Psoas muscle (tissue), 8 donors: Measurements from ENCODE around the gene KLF1. TPM values are rescaled to one million over a fixed set of nuclear protein-coding genes. Genes with fewer than 3 reads are reported as not detected.
"Not testable (repeated sequence)": the region's sequence is repeated elsewhere in the genome, so short reads cannot be mapped to it uniquely, and the experiment has no call there.

Source experiments
- ATAC-seq, 4 donors: fragments of 200-7000 bp; cut with Tn5 transposase; one replicate each; pipeline ENCODE4 v1.9.1; 2020; ENCODE audit warnings: moderate library complexity in 3 of 4, mild to moderate bottlenecking in 2 of 4
- DNase-seq, 2 donors: peaks; one replicate each; pipeline ENCODE4 v3.0.0-alpha.2; 2020
- H3K27ac ChIP-seq: fragments of 200-600 bp; one replicate; pipeline ENCODE4 v1.8.0; 2022
- H3K27me3 ChIP-seq, 3 donors: fragments of 200-600 bp in 1 of 3; one replicate each; pipeline versions ENCODE4 v1.6.1 to v1.8.0; 2013 to 2022; ENCODE audit warnings: low read length in 2 of 3, mild to moderate bottlenecking in 2 of 3, moderate library complexity in 1 of 3; ENCODE audit not compliant: insufficient read depth in 3 of 3
- H3K36me3 ChIP-seq, 2 donors: fragments of 200-600 bp in 1 of 2; one replicate each; pipeline versions ENCODE4 v1.6.1 to v1.8.0; 2013 to 2022; ENCODE audit warnings: low read depth in 1 of 2, mild to moderate bottlenecking in 1 of 2, moderate library complexity in 1 of 2; ENCODE audit not compliant: insufficient read depth in 1 of 2
- H3K4me1 ChIP-seq: fragments of 200-600 bp; one replicate; pipeline ENCODE4 v1.8.0; 2022
- H3K4me3 ChIP-seq: fragments of 200-600 bp; one replicate; pipeline ENCODE4 v1.8.0; 2022; ENCODE audit warnings: mild to moderate bottlenecking
- H3K9me3 ChIP-seq: fragments of 200-600 bp; one replicate; pipeline ENCODE4 v1.8.0; 2022
- CTCF ChIP-seq: fragments of 200-600 bp; IDR thresholded peaks from one replicate; pipeline ENCODE4 v1.8.0; 2022; ENCODE audit warnings: antibody characterized with exemption
- WGBS, 3 donors: extraction: QIAGEN DNeasy Blood & Tissue Kit; methylation state at CpG; one replicate each; pipeline versions ENCODE4 v1.1.6 to v1.1.7; 2013; 5-methylcytosine and 5-hydroxymethylcytosine counted together
- intact Hi-C, 2 donors: fragments of 100-400 bp; cut with DNase I; formaldehyde crosslinking; loops; one replicate each; pipeline versions ENCODE4 v1.11.0 to v1.14.2; 2022
- polyA plus RNA-seq, 3 donors: library from polyadenylated mRNA; stranded (reverse); fragments of 200-250 nt; gene quantifications; one replicate each; pipeline ENCODE4 v1.2.3, GENCODE V29; 2013
- total RNA-seq, 4 donors: library from RNA; stranded (reverse); fragmentation: NEBNext Ultra II Directional in 2 of 4; extraction: Animal tissue kit (Norgen Biotek cat#: 25700) in 2 of 4; gene quantifications; one replicate each; pipeline versions ENCODE4 v1.2.1 to v1.2.4, GENCODE V29; 2021 to 2023
- donor health status: healthy with polysubstance abuse.
- donor health status: DM: no; HTN: no; CAD: no; lungs with moderate emphysema.
- donor health status: Bipolar disorder and iron deficiency.
- donor health status: healthy.
- donor health status: DM: yes; HTN: yes; CAD: no.
- donor health status: DM: no; HTN: no; CAD: no.
- donor health status: DM: no; HTN: no; CAD: no.
- donor health status: DM: yes; HTN: yes; CAD: no.

The KLF1 gene
- total and polyA plus RNA-seq, 7 donors, result 0.18 to 0.37 (median 0.34) TPM; not detected in 4

GRCh38 chr19:12921047-12921446 lies 34.0 kb upstream of the KLF1 start:
- DNase-seq, result no peak
- Histone ChIP-seq H3K27ac (no peak overlapping the region), H3K27me3 (no peaks in the 10 kb centered on the region), H3K9me3 (no peaks in the 10 kb centered on the region), H3K4me3 (no peak overlapping the region), H3K4me1 (peaks cover 3% of the 10 kb centered on the region), H3K36me3 (peaks cover 18 to 42% of the 10 kb centered on the region in 2 donors)
- intact Hi-C loops, result no loop called here
- ATAC-seq, result no peak
- no peak for TF ChIP-seq CTCF
- WGBS, 3 donors, result 54 to 61% (median 54%) methylated on average over 3 of the region's 3 CpGs

DNA sequence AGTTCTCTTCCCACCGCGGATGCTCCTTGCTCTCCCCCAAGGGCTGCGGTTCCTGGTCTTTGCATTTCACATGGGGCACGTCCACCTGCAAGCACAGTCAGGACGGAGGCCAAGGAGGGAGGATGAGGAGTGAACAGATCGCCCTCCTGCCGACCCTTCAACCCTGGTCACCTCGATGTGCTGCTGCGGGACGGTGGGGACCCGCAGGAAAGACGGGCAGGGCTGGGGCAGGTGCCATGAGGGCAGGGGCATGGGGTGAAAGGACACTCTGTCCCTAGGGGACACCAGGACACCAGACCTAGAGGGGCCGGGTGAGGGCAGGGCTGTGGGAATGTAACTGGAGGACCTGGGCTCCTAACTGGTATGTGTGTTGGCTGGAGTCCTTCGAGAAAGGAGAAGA lies 31.3 kb upstream of the KLF1 start:
- Histone ChIP-seq H3K9me3 (no peaks in the 10 kb centered on the region), H3K4me1 (peaks cover 3% of the 10 kb centered on the region), H3K4me3 (no peak overlapping the region), H3K27me3 (no peaks in the 10 kb centered on the region), H3K27ac (no peak overlapping the region), H3K36me3 (peaks cover 10 to 14% of the 10 kb centered on the region in 2 donors)
- DNase-seq (no peak), ATAC-seq (no peak)
- intact Hi-C loops, result no loop called here
- TF ChIP-seq CTCF, result no peak
- 91 to 96% (median 93%) methylated on average over 14 of the region's 14 CpGs for WGBS, 3 donors

DNA sequence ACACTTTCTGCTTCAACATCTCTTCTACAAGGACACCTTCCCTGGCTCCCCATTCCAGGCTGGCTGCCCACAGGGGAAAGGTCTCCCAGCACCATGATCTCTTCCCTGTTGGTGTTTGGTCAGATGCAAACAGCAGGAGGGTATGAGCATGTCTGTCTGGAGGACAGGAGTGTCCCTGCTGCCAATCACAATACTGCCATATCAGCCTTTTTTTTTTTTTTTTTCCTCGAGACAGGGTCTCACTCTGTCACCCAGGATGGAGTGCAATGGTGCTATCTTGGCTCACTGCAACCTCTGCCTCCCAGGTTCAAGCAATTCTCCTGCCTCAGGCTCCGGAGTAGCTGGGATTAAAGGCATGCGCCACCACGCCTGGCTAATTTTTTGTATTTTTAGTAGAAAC lies 28.9 kb upstream of the KLF1 start:
- H3K4me1 ChIP-seq, result peaks cover 13% of the 10 kb centered on the region
- DNase-seq, ATAC-seq, H3K4me3 ChIP-seq, H3K27me3 ChIP-seq, intact Hi-C loops, H3K27ac ChIP-seq, H3K9me3 ChIP-seq, H3K36me3 ChIP-seq: not testable (repeated sequence)
- WGBS, 3 donors, result 83 to 96% (median 85%) methylated on average over 4 of the region's 4 CpGs

GRCh38 chr19:12913851-12914690 lies 27.1 kb upstream of the KLF1 start:
- Histone ChIP-seq H3K27me3 (no peaks in the 10 kb centered on the region), H3K4me3 (no peak overlapping the region), H3K4me1 (peaks cover 13% of the 10 kb centered on the region), H3K9me3 (no peaks in the 10 kb centered on the region), H3K27ac (peak overlapping the region; percentile 17), H3K36me3 (no peaks in the 10 kb centered on the region)
- ATAC-seq (no peak), DNase-seq (no peak)
- intact Hi-C loops, result no loop called here
- 39 to 47% (median 44%) methylated on average over 12 of the region's 12 CpGs for WGBS, 3 donors
- TF ChIP-seq CTCF, result no peak

- H3K4me3 ChIP-seq, result peak overlapping the region; percentile 49
- H3K36me3 ChIP-seq, result no peaks in the 10 kb centered on the region
- no peak for TF ChIP-seq CTCF
- intact Hi-C loops, result no loop called here
- DNase-seq, result peak; percentile 65 to 78
- WGBS, 3 donors, result 0 to 4% (median 1%) methylated on average over 22 of the region's 22 CpGs
- no peaks in the 10 kb centered on the region for H3K9me3 ChIP-seq
- no peaks in the 10 kb centered on the region for H3K27me3 ChIP-seq
- ATAC-seq, result peak; percentile 76 to 90 (median 82)
- peak overlapping the region; percentile 17 for H3K27ac ChIP-seq
- peaks cover 9% of the 10 kb centered on the region for H3K4me1 ChIP-seq
Measured at GRCh38 chr19:12913011-12913561, 26.1 kb upstream of the KLF1 start.
